Trophoblast cell (in vitro differentiated cells and primary cell): ENCODE data around the gene GULP1.
"Not testable (repeated sequence)": the region's sequence is repeated elsewhere in the genome, so short reads cannot be mapped to it uniquely, and the experiment has no call there.

Experiments
- DNase-seq, 2 donors: peaks; one replicate each; pipeline ENCODE4 v3.0.0-alpha.2; 2016
- H2AFZ ChIP-seq: 2 replicates; pipeline ENCODE4 v1.6.1; 2013; ENCODE audit warnings: low read length, moderate library complexity, mild to moderate bottlenecking; ENCODE audit not compliant: insufficient read depth, poor library complexity
- H2AK5ac ChIP-seq: 2 replicates; pipeline ENCODE4 v1.6.1; 2013; ENCODE audit warnings: mild to moderate bottlenecking, low read length
- H2BK120ac ChIP-seq: 2 replicates; pipeline ENCODE4 v1.6.1; 2013; ENCODE audit warnings: low read length, mild to moderate bottlenecking, moderate library complexity; ENCODE audit not compliant: insufficient read depth, poor library complexity
- H2BK12ac ChIP-seq: 2 replicates; pipeline ENCODE4 v1.6.1; 2013; ENCODE audit warnings: mild to moderate bottlenecking, low read length, moderate library complexity
- H2BK5ac ChIP-seq: 2 replicates; pipeline ENCODE4 v1.6.1; 2013; ENCODE audit warnings: low read length, low read depth, moderate library complexity, mild to moderate bottlenecking; ENCODE audit not compliant: poor library complexity
- H3K14ac ChIP-seq: 2 replicates; pipeline ENCODE4 v1.6.1; 2013; ENCODE audit warnings: mild to moderate bottlenecking, low read length
- H3K18ac ChIP-seq: 2 replicates; pipeline ENCODE4 v1.6.1; 2013; ENCODE audit warnings: mild to moderate bottlenecking, low read length
- H3K23ac ChIP-seq: 2 replicates; pipeline ENCODE4 v1.6.1; 2013; ENCODE audit warnings: low read length
- H3K27ac ChIP-seq: 2 replicates; pipeline ENCODE4 v1.5.1; 2013; ENCODE audit warnings: low read depth, mild to moderate bottlenecking, inconsistent platforms, low read length, moderate library complexity
- H3K27me3 ChIP-seq: 2 replicates; pipeline ENCODE4 v1.6.1; 2013; ENCODE audit warnings: inconsistent platforms, mild to moderate bottlenecking, low read length, moderate library complexity; ENCODE audit not compliant: insufficient read depth
- H3K36me3 ChIP-seq, 2 experiments: 1 replicate in 1 of 2; 2 replicates in 1 of 2; pipeline ENCODE4 v1.6.1; 2013; ENCODE audit warnings: low read length in 2 of 2, mild to moderate bottlenecking in 2 of 2, moderate library complexity in 1 of 2; ENCODE audit not compliant: insufficient read depth in 2 of 2, control insufficient read depth in 1 of 2
- H3K4ac ChIP-seq: 2 replicates; pipeline ENCODE4 v1.6.1; 2013; ENCODE audit warnings: low read depth, mild to moderate bottlenecking, low read length, moderate library complexity
- H3K4me1 ChIP-seq, 2 experiments: 1 replicate in 1 of 2; 2 replicates in 1 of 2; pipeline ENCODE4 v1.6.1; 2013; ENCODE audit warnings: low read length in 2 of 2, mild to moderate bottlenecking in 2 of 2, moderate library complexity in 1 of 2; ENCODE audit not compliant: insufficient read depth in 2 of 2, control insufficient read depth in 1 of 2
- H3K4me2 ChIP-seq: 2 replicates; pipeline ENCODE4 v1.6.1; 2013; ENCODE audit warnings: inconsistent platforms, mild to moderate bottlenecking, low read length, moderate library complexity
- H3K4me3 ChIP-seq: 2 replicates; pipeline ENCODE4 v1.5.1; 2013; ENCODE audit warnings: mild to moderate bottlenecking, low read depth, low read length, inconsistent platforms
- H3K79me1 ChIP-seq: one replicate; pipeline ENCODE4 v1.6.1; 2013; ENCODE audit warnings: low read length
- H3K79me2 ChIP-seq: 2 replicates; pipeline ENCODE4 v1.6.1; 2013; ENCODE audit warnings: low read length, mild to moderate bottlenecking; ENCODE audit not compliant: control insufficient read depth, insufficient read depth, poor library complexity
- H3K9ac ChIP-seq: 2 replicates; pipeline ENCODE4 v1.6.1; 2013; ENCODE audit warnings: mild to moderate bottlenecking, low read length
- H3K9me3 ChIP-seq: 2 replicates; pipeline ENCODE4 v1.6.1; 2013; ENCODE audit warnings: low read depth, mild to moderate bottlenecking, control low read depth, inconsistent platforms, low read length; ENCODE audit not compliant: insufficient read depth
- H4K12ac ChIP-seq: 2 replicates; pipeline ENCODE4 v1.6.1; 2013; ENCODE audit warnings: low read depth, mild to moderate bottlenecking, low read length, moderate library complexity
- H4K8ac ChIP-seq: 2 replicates; pipeline ENCODE4 v1.6.1; 2013; ENCODE audit warnings: low read depth, mild to moderate bottlenecking, low read length, moderate library complexity
- H4K91ac ChIP-seq: one replicate; pipeline ENCODE4 v1.6.1; 2013; ENCODE audit warnings: low read depth, mild to moderate bottlenecking, low read length, moderate library complexity
- WGBS: extraction: QIAGEN DNeasy Blood & Tissue Kit; methylation state at CpG from one replicate; pipeline ENCODE4 v1.1.7; 2013; ENCODE audit warnings: missing lambda C conversion rate; ENCODE audit not compliant: insufficient read length, insufficient coverage; ENCODE audit errors: extremely low coverage; 5-methylcytosine and 5-hydroxymethylcytosine counted together

Gene GULP1

GRCh38 chr2:188280811-188281222 is 10.9 kb upstream of the GULP1 start:
- no peak for DNase-seq
- H2BK5ac ChIP-seq: no peak overlapping the region
- H4K8ac ChIP-seq: no peak overlapping the region
- no peak overlapping the region for H3K4me3 ChIP-seq
- H3K79me1 ChIP-seq: no peaks in the 10 kb centered on the region
- H3K14ac ChIP-seq: no peak overlapping the region
- H3K9ac ChIP-seq: no peak overlapping the region
- H2AK5ac ChIP-seq: no peak overlapping the region
- no peak overlapping the region for H4K12ac ChIP-seq
- H3K36me3 ChIP-seq: no peaks in the 10 kb centered on the region
- no peaks in the 10 kb centered on the region for H3K27me3 ChIP-seq
- no peak overlapping the region for H3K4me2 ChIP-seq
- H2BK120ac ChIP-seq: no peak overlapping the region
- no CpG with 5 or more reads among the region's 2 CpGs for WGBS
- H3K4ac ChIP-seq: no peak overlapping the region
- H3K23ac ChIP-seq: no peak overlapping the region
- H2BK12ac ChIP-seq: no peak overlapping the region
- H3K79me2 ChIP-seq: no peaks in the 10 kb centered on the region
- H2AFZ ChIP-seq: no peak overlapping the region
- H3K4me1 ChIP-seq: peaks cover 0 to 2% of the 10 kb centered on the region in 2 experiments
- H3K27ac ChIP-seq: no peak overlapping the region
- no peak overlapping the region for H3K18ac ChIP-seq
- no peak overlapping the region for H4K91ac ChIP-seq
- no peaks in the 10 kb centered on the region for H3K9me3 ChIP-seq

- Histone ChIP-seq H3K9me3 (no peaks in the 10 kb centered on the region), H2AFZ (no peak overlapping the region), H3K14ac (no peak overlapping the region), H3K9ac (no peak overlapping the region), H3K23ac (no peak overlapping the region), H4K8ac (no peak overlapping the region), H3K4me2 (no peak overlapping the region), H3K18ac (no peak overlapping the region), H2BK120ac (no peak overlapping the region), H3K4me1 (peaks cover 0 to 2% of the 10 kb centered on the region in 2 experiments), H2AK5ac (no peak overlapping the region), H3K79me2 (no peaks in the 10 kb centered on the region), H3K27ac (no peak overlapping the region), H3K4ac (no peak overlapping the region), H3K27me3 (no peaks in the 10 kb centered on the region), H3K79me1 (no peaks in the 10 kb centered on the region), H3K4me3 (no peak overlapping the region), H2BK12ac (no peak overlapping the region), H4K91ac (no peak overlapping the region), H3K36me3 (no peaks in the 10 kb centered on the region), H4K12ac (no peak overlapping the region), H2BK5ac (no peak overlapping the region)
- no peak for DNase-seq
Observed at GRCh38 chr2:188282907-188283306, 8.8 kb upstream of the GULP1 start.

GRCh38 chr2:188284251-188284650 is 7.4 kb upstream of the GULP1 start:
- not testable (repeated sequence) for H3K4me2 ChIP-seq, H3K23ac ChIP-seq, H4K12ac ChIP-seq, H3K4me1 ChIP-seq, H3K4ac ChIP-seq, H2AFZ ChIP-seq, H2BK5ac ChIP-seq, H2BK120ac ChIP-seq, H4K8ac ChIP-seq, H3K79me2 ChIP-seq, H3K27me3 ChIP-seq, DNase-seq, H3K79me1 ChIP-seq, H3K9me3 ChIP-seq, H3K18ac ChIP-seq, H2AK5ac ChIP-seq, H3K27ac ChIP-seq, H2BK12ac ChIP-seq, H3K9ac ChIP-seq, H3K14ac ChIP-seq, H4K91ac ChIP-seq, H3K36me3 ChIP-seq, H3K4me3 ChIP-seq
- no CpG with 5 or more reads among the region's 3 CpGs for WGBS

GRCh38 chr2:188285049-188285448 is 6.6 kb upstream of the GULP1 start:
- Histone ChIP-seq H3K27ac (no peak overlapping the region), H3K9me3 (no peaks in the 10 kb centered on the region), H3K18ac (no peak overlapping the region), H3K79me1 (no peaks in the 10 kb centered on the region), H3K4me2 (no peak overlapping the region), H4K8ac (no peak overlapping the region), H2BK5ac (no peak overlapping the region), H3K9ac (no peak overlapping the region), H3K79me2 (no peaks in the 10 kb centered on the region), H2BK120ac (no peak overlapping the region), H2AK5ac (no peak overlapping the region), H3K4me1 (no peaks in the 10 kb centered on the region), H4K91ac (no peak overlapping the region), H2AFZ (no peak overlapping the region), H3K23ac (no peak overlapping the region), H4K12ac (no peak overlapping the region), H3K27me3 (no peaks in the 10 kb centered on the region), H3K4ac (no peak overlapping the region), H3K14ac (no peak overlapping the region), H2BK12ac (no peak overlapping the region), H3K36me3 (no peaks in the 10 kb centered on the region), H3K4me3 (no peak overlapping the region)
- no CpG with 5 or more reads among the region's 5 CpGs for WGBS
- DNase-seq: no peak
